DND-41 (cell line): ENCODE results near the gene SLC7A7.
"Not testable (repeated sequence)": the region's sequence is repeated elsewhere in the genome, so short reads cannot be mapped to it uniquely, and the experiment has no call there.

ENCODE experiments used
- ATAC-seq: fragments of 200-7000 bp; cut with Tn5 transposase; 3 replicates; pipeline ENCODE4 v1.9.1; 2021; ENCODE audit warnings: low read depth; ENCODE audit not compliant: insufficient read depth
- DNase-seq: peaks from one replicate; pipeline ENCODE4 v3.0.0-alpha.2; 2020
- H2AFZ ChIP-seq: 2 replicates; pipeline ENCODE4 v1.6.0; 2012; ENCODE audit warnings: low read depth, low read length
- H3K27ac ChIP-seq: 2 replicates; pipeline ENCODE4 v1.5.1; 2012; ENCODE audit warnings: low read length, inconsistent platforms
- H3K27me3 ChIP-seq: fragments of 200-600 bp; sonication (generic); 2 replicates; pipeline ENCODE4 v1.6.0; 2012; ENCODE audit warnings: low read length, mild to moderate bottlenecking, inconsistent platforms; ENCODE audit not compliant: insufficient read depth, poor library complexity
- H3K36me3 ChIP-seq: 2 replicates; pipeline ENCODE4 v1.5.1; 2012; ENCODE audit warnings: low read length, inconsistent platforms; ENCODE audit not compliant: insufficient read depth
- H3K4me1 ChIP-seq: 2 replicates; pipeline ENCODE4 v1.5.1; 2012; ENCODE audit warnings: mild to moderate bottlenecking, low read length; ENCODE audit not compliant: insufficient read depth
- H3K4me2 ChIP-seq: 2 replicates; pipeline ENCODE4 v1.6.0; 2012; ENCODE audit warnings: mild to moderate bottlenecking, moderate library complexity, low read length, inconsistent platforms; ENCODE audit not compliant: insufficient read depth
- H3K4me3 ChIP-seq, 2 experiments: fragments of 200-600 bp in 1 of 2; shearing (Covaris generic) in 1 of 2; 2 replicates each; pipeline ENCODE4 v1.5.1; 2012 to 2016; ENCODE audit warnings: inconsistent platforms in 2 of 2, low read length in 2 of 2, mild to moderate bottlenecking in 2 of 2, low read depth in 1 of 2, moderate library complexity in 1 of 2
- H3K79me2 ChIP-seq: 2 replicates; pipeline ENCODE4 v1.6.0; 2012; ENCODE audit warnings: low read length, inconsistent platforms; ENCODE audit not compliant: insufficient read depth
- H3K9ac ChIP-seq: 2 replicates; pipeline ENCODE4 v1.6.0; 2012; ENCODE audit warnings: low read depth, mild to moderate bottlenecking, inconsistent platforms, low read length, moderate library complexity
- H3K9me3 ChIP-seq: 2 replicates; pipeline ENCODE4 v1.5.1; 2012; ENCODE audit warnings: low read length, moderate library complexity, mild to moderate bottlenecking, inconsistent platforms; ENCODE audit not compliant: insufficient read depth, severe bottlenecking
- H4K20me1 ChIP-seq: 2 replicates; pipeline ENCODE4 v1.6.0; 2012; ENCODE audit warnings: low read length; ENCODE audit not compliant: insufficient read depth
- EZH2 ChIP-seq: IDR thresholded peaks from 3 replicates; pipeline ENCODE4 v1.6.1; 2012; ENCODE audit warnings: borderline replicate concordance, low read depth, mild to moderate bottlenecking, moderate library complexity, low read length, inconsistent platforms; ENCODE audit not compliant: severe bottlenecking
- TF ChIP-seq, protein P1 (sequence below): IDR thresholded peaks from 2 replicates; pipeline ENCODE4 v1.5.1; 2012; ENCODE audit warnings: borderline replicate concordance, low read length, moderate library complexity, mild to moderate bottlenecking; ENCODE audit not compliant: poor library complexity, severe bottlenecking; ENCODE audit errors: extremely low read depth

SLC7A7 gene

DNA sequence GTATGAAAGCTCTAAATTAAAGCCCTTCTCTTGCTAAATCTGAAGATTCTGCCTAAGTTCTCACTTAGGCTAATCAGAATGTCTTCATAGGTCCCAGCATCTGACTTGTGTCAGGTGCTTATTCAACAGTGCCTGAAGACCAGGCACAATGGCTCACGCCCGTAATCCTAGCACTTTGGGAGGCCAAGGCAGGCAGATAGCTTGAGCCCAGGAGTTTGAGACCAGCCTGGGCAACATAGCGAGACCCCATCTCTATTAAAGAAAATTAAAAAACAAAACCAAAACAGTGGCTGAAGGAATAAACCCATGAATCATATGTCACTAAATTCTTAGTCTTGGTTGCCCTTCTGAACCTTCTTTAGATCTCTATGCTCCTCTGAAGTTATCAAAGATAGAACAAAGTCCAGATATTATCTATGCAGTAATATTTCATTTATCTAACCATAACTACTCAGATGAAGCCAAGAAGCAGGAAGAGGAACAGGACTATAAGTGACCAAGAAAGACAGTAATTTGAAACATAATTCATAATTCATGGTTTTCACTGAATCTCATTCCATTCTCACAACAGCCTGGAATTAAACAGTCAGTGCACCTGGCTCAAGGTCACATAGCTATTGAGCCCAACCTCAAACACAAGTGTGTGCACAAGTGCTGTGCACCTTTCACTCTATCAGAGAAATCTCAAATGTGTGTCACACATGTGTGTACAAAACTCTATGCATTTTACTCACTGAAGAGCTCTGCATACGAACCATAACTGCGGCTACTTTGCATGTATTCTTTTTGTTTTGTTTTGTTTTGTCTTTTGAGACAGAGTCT is 6.6 kb downstream of the SLC7A7 start:
- no peak overlapping the region for H3K4me2 ChIP-seq
- H3K79me2 ChIP-seq = no peaks in the 10 kb centered on the region
- ATAC-seq = no peak
- H3K27ac ChIP-seq = no peak overlapping the region
- no peaks in the 10 kb centered on the region for H3K4me1 ChIP-seq
- H2AFZ ChIP-seq = no peak overlapping the region
- no peak for TF ChIP-seq EZH2
- peaks cover under 1% of the 10 kb centered on the region for H3K27me3 ChIP-seq
- DNase-seq = no peak
- H3K9ac ChIP-seq = no peak overlapping the region
- H4K20me1 ChIP-seq = no peaks in the 10 kb centered on the region
- no peaks in the 10 kb centered on the region for H3K9me3 ChIP-seq
- H3K36me3 ChIP-seq = no peaks in the 10 kb centered on the region
- H3K4me3 ChIP-seq = no peak overlapping the region

DNA sequence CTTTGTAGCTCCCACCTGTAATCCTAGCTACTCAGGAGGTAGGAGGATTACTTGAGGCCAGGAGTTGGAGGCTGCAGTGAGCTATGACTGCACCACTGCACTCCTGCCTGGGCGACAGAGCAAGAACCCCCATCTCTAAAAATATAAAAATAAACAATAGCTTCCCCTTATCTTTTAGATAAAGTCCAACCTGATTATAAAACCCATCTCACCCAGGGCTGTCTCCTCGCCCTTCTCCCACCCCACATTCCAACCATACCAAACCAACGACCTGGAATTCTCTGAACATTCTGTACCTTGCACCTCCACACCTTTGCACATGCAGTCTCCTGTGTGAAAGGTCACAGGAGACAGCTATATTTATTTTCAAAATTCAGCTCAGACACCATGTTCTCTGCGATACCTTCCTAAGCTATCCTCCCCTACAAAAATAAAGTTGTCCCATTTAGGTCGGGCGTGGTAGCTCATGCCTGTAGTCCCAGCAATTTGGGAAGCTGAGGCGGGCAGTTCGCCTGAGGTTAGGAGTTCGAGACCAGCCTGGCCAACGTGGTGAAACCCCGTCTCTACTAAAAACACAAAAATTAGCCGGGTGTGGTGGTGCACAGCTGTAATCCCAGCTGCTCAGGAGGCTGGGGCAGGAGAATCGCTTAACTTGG is 7.7 kb downstream of the SLC7A7 start:
- H3K4me2 ChIP-seq = no peak overlapping the region
- TF ChIP-seq, protein P1, sequence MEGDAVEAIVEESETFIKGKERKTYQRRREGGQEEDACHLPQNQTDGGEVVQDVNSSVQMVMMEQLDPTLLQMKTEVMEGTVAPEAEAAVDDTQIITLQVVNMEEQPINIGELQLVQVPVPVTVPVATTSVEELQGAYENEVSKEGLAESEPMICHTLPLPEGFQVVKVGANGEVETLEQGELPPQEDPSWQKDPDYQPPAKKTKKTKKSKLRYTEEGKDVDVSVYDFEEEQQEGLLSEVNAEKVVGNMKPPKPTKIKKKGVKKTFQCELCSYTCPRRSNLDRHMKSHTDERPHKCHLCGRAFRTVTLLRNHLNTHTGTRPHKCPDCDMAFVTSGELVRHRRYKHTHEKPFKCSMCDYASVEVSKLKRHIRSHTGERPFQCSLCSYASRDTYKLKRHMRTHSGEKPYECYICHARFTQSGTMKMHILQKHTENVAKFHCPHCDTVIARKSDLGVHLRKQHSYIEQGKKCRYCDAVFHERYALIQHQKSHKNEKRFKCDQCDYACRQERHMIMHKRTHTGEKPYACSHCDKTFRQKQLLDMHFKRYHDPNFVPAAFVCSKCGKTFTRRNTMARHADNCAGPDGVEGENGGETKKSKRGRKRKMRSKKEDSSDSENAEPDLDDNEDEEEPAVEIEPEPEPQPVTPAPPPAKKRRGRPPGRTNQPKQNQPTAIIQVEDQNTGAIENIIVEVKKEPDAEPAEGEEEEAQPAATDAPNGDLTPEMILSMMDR = no peak
- no peak for TF ChIP-seq EZH2
- no peaks in the 10 kb centered on the region for H3K79me2 ChIP-seq
- ATAC-seq (no peak), DNase-seq (no peak)
- no peak overlapping the region for H2AFZ ChIP-seq
- H3K36me3 ChIP-seq = no peaks in the 10 kb centered on the region
- H3K27ac ChIP-seq = no peak overlapping the region
- no peaks in the 10 kb centered on the region for H3K4me1 ChIP-seq
- no peaks in the 10 kb centered on the region for H3K9me3 ChIP-seq
- no peaks in the 10 kb centered on the region for H4K20me1 ChIP-seq
- no peak overlapping the region for H3K4me3 ChIP-seq
- H3K9ac ChIP-seq = no peak overlapping the region
- H3K27me3 ChIP-seq = peaks cover 3% of the 10 kb centered on the region

DNA sequence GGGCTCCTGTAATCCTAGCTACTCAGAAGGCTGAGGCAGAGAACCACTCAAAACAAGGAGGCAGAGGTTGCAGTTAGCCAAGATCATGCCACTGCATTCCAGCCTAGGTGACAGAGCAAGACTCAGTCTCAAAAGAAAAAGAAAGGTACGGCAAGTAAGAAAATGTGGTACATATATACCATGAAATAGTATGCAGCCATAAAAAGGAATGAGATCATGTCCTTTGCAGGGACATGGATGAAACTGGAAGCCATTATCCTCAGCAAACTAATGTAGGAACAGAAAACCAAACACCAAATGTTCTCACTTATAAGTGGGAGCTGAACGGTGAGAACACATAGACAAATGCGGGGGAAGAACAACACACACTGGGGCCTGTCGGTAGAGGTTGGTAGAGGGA is 10.0 kb downstream of the SLC7A7 start:
- H3K9me3 ChIP-seq, H3K4me1 ChIP-seq, DNase-seq, H4K20me1 ChIP-seq, H3K4me2 ChIP-seq, ATAC-seq, H2AFZ ChIP-seq, H3K79me2 ChIP-seq, H3K36me3 ChIP-seq, H3K9ac ChIP-seq, H3K27ac ChIP-seq, H3K27me3 ChIP-seq, H3K4me3 ChIP-seq: not testable (repeated sequence)

DNA sequence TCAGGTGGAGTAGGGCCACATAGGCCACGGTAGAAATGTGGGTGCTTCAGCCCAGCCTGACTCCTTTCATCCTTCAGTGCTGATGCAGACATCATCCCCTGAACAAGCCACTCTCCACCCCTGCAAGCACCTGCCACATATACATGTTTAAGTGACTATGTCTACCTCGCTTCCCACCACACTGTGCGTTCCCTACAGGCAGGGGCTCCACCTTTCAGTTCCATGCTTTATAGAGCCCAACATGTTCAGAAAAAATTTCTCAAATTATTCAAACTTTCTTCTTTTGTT is 11.6 kb downstream of the SLC7A7 start:
- Histone ChIP-seq H3K27ac (no peak overlapping the region), H3K9me3 (no peaks in the 10 kb centered on the region), H3K36me3 (no peaks in the 10 kb centered on the region), H3K4me1 (no peaks in the 10 kb centered on the region), H2AFZ (no peak overlapping the region), H4K20me1 (no peaks in the 10 kb centered on the region), H3K4me3 (no peak overlapping the region), H3K27me3 (peaks cover 9% of the 10 kb centered on the region), H3K79me2 (no peaks in the 10 kb centered on the region), H3K4me2 (no peak overlapping the region), H3K9ac (no peak overlapping the region)
- DNase-seq (no peak), ATAC-seq (no peak)
- TF ChIP-seq, protein P1 = no peak
- no peak for TF ChIP-seq EZH2
